Testis (tissue), 3 donors: ENCODE measurements around the gene PPP1R2C. TPM values are rescaled to one million over a fixed set of nuclear protein-coding genes. Genes with fewer than 3 reads are reported as not detected.

Experiments used
- DNase-seq: peaks from one replicate; pipeline ENCODE4 v3.0.0-alpha.2; 2019
- H3K27ac ChIP-seq, 2 donors: fragments of 200-600 bp; sonication (generic); one replicate each; pipeline ENCODE4 v1.5.1; 2019
- H3K27me3 ChIP-seq: fragments of 200-600 bp; sonication (generic); one replicate; pipeline ENCODE4 v1.5.1; 2019
- H3K36me3 ChIP-seq: fragments of 200-600 bp; sonication (generic); one replicate; pipeline ENCODE4 v1.5.1; 2017; ENCODE audit warnings: low read depth; ENCODE audit errors: missing control alignments
- H3K4me1 ChIP-seq: fragments of 200-600 bp; sonication (generic); one replicate; pipeline ENCODE4 v1.5.1; 2019
- H3K4me3 ChIP-seq, 2 donors: fragments of 200-600 bp; sonication (generic); one replicate each; pipeline ENCODE4 v1.5.1; 2017 to 2019
- H3K9me3 ChIP-seq: fragments of 200-600 bp; sonication (generic); one replicate; pipeline ENCODE4 v1.5.1; 2017
- CTCF ChIP-seq, 3 experiments: fragments of 450-650 bp in 2 of 3; fragments of 200-600 bp in 1 of 3; sonication (generic) in 1 of 3; IDR thresholded peaks; one replicate each; pipeline ENCODE4 v1.5.1; 2016 to 2019; ENCODE audit warnings: antibody characterized with exemption in 3 of 3, mild to moderate bottlenecking in 2 of 3, moderate library complexity in 1 of 3
- POLR2A ChIP-seq: fragments of 450-650 bp; IDR thresholded peaks from one replicate; pipeline ENCODE4 v1.6.1; 2017; ENCODE audit warnings: antibody characterized with exemption, mild to moderate bottlenecking, moderate library complexity
- WGBS, 2 donors: methylation state at CpG; one replicate each; pipeline ENCODE4 v1.1.5; 2018; 5-methylcytosine and 5-hydroxymethylcytosine counted together
- intact Hi-C: fragments of 100-400 bp; cut with DNase I; formaldehyde crosslinking; loops from one replicate; pipeline ENCODE4 v1.15.1; 2023; ENCODE audit warnings: low total_unique reads
- polyA plus RNA-seq: library from polyadenylated mRNA; stranded (reverse); fragments of 350-450 nt; fragmentation: Illumina TruSeq; extraction: RNeasy Lipid Tissue Mini Kit (QIAGEN cat#74804); gene quantifications from one replicate; pipeline ENCODE4 v1.2.3, GENCODE V29; 2014; ENCODE audit warnings: low read depth, low replicate concordance; ENCODE audit not compliant: insufficient read depth
- total RNA-seq, 2 donors: library from RNA; depleted of rRNA; stranded (reverse); fragments of >200 nt; gene quantifications; one replicate each; pipeline ENCODE4 v1.2.3, GENCODE V29; 2016

The PPP1R2C gene
- total and polyA plus RNA-seq, 3 donors from 2014 or later: 20.1 to 69.6 (median 54.8) TPM

GRCh38 chrX:42818151-42818921, 40.4 kb upstream of the PPP1R2C start:
- Histone ChIP-seq H3K36me3 (no peaks in the 10 kb centered on the region), H3K27me3 (no peaks in the 10 kb centered on the region), H3K27ac (no peak overlapping the region), H3K9me3 (no peaks in the 10 kb centered on the region), H3K4me3 (no peak overlapping the region), H3K4me1 (no peaks in the 10 kb centered on the region)
- no peak for TF ChIP-seq POLR2A
- TF ChIP-seq CTCF (IDR thresholded peaks at IDR 0.05): no peak
- no peak for DNase-seq
- WGBS, 2 donors: 90 to 96% methylated on average over 12 to 15 of the region's 17 CpGs
- intact Hi-C loops: no loop called here

GRCh38 chrX:42809569-42809968, 31.6 kb upstream of the PPP1R2C start:
- no peak for DNase-seq
- H3K4me1 ChIP-seq: no peaks in the 10 kb centered on the region
- H3K27ac ChIP-seq: no peak overlapping the region
- TF ChIP-seq CTCF (IDR thresholded peaks at IDR 0.05) (no peak), POLR2A (no peak)
- no peaks in the 10 kb centered on the region for H3K27me3 ChIP-seq
- H3K9me3 ChIP-seq: no peaks in the 10 kb centered on the region
- 46 to 60% methylated on average over 2 of the region's 2 CpGs for WGBS, 2 donors
- H3K4me3 ChIP-seq: no peak overlapping the region
- H3K36me3 ChIP-seq: no peaks in the 10 kb centered on the region
- intact Hi-C loops: no loop called here

GRCh38 chrX:42807393-42807792, 29.4 kb upstream of the PPP1R2C start:
- WGBS, 2 donors: 100% methylated on average over 1 of the region's 1 CpG
- intact Hi-C loops: no loop called here

GRCh38 chrX:42804524-42804923, 26.6 kb upstream of the PPP1R2C start:
- H3K27me3 ChIP-seq: no peaks in the 10 kb centered on the region
- H3K36me3 ChIP-seq: no peaks in the 10 kb centered on the region
- no peak for DNase-seq
- intact Hi-C loops: no loop called here
- no peak overlapping the region for H3K4me3 ChIP-seq
- TF ChIP-seq POLR2A: no peak
- TF ChIP-seq CTCF (IDR thresholded peaks at IDR 0.05): no peak
- no peak overlapping the region for H3K27ac ChIP-seq
- WGBS, 2 donors: 71 to 89% methylated on average over 2 of the region's 2 CpGs
- H3K9me3 ChIP-seq: no peaks in the 10 kb centered on the region
- H3K4me1 ChIP-seq: no peaks in the 10 kb centered on the region

More at GRCh38 chrX:42807393-42807792, 29.4 kb upstream of the PPP1R2C start:
- no peaks in the 10 kb centered on the region for H3K27me3 ChIP-seq
- no peak for DNase-seq
- no peak overlapping the region for H3K27ac ChIP-seq
- no peaks in the 10 kb centered on the region for H3K9me3 ChIP-seq
- H3K4me3 ChIP-seq: no peak overlapping the region
- no peaks in the 10 kb centered on the region for H3K36me3 ChIP-seq
- no peak for TF ChIP-seq POLR2A
- H3K4me1 ChIP-seq: no peaks in the 10 kb centered on the region

GRCh38 chrX:42803320-42803719, 25.4 kb upstream of the PPP1R2C start:
- WGBS, 2 donors: 78 to 80% methylated on average over 2 of the region's 2 CpGs
- H3K4me1 ChIP-seq: no peaks in the 10 kb centered on the region
- TF ChIP-seq POLR2A (no peak), CTCF (IDR thresholded peaks at IDR 0.05) (no peak)

More at GRCh38 chrX:42803320-42803719, 25.4 kb upstream of the PPP1R2C start:
- Histone ChIP-seq H3K4me3 (no peak overlapping the region), H3K36me3 (no peaks in the 10 kb centered on the region), H3K27me3 (no peaks in the 10 kb centered on the region), H3K27ac (no peak overlapping the region), H3K9me3 (no peaks in the 10 kb centered on the region)
- intact Hi-C loops: no loop called here
- DNase-seq: no peak
